SW 1271 (cell line): Measurements from ENCODE around the gene STATH.
"Not testable (repeated sequence)": the region's sequence is repeated elsewhere in the genome, so short reads cannot be mapped to it uniquely, and the experiment has no call there.

Experiments
- DNase-seq, 2 experiments: peaks; one replicate each; lab custom pipeline; 2025; lab: John Stamatoyannopoulos, UW

The STATH gene, protein sequence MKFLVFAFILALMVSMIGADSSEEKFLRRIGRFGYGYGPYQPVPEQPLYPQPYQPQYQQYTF

DNA sequence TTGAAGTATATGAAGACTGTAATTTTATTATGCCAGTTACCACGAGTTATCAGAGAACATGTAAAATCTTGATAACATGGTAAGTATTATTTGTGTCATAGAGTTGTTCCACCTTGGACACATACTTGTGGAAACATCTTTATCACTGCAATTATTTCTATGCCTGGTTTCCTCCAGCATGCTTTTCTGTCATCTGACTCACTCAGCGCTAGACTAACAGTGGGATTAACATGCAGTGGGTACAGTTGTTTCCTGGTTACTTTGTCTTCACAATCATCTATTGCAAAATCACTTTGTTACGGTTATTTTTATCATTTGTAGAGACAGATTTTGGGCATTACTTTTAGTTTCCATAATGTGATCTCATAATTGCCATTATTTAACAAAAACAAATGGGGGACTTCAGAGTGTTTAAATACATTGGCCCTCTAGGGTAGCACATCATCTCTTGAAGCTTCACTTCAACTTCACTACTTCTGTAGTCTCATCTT is at the start of gene STATH:
STATH (plus strand) TSS at position 441 of the 491 bp plus-strand sequence. CDS start 2,472 bp downstream, outside the sequence.
- DNase-seq = no peak

DNA sequence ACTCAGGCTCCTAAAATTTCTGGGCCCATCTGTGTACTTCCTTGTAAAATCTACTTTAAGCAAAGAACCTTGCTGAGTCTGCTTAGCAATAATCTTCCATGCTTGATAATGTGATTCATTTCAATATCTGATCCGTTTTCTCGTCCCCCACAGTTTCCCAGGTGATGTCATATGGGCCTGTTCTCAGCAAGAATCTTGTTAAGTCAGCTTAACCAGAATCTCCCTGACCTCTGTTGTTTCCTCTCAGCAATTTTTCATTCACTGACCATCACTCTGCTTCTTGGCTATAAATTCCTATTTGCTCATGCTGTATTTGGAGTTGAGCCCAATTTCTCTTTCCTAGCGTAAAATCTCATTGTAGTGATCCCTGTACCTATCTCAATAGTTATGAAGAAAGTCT is 44.2 kb upstream of the STATH start:
- no peak for DNase-seq

DNA sequence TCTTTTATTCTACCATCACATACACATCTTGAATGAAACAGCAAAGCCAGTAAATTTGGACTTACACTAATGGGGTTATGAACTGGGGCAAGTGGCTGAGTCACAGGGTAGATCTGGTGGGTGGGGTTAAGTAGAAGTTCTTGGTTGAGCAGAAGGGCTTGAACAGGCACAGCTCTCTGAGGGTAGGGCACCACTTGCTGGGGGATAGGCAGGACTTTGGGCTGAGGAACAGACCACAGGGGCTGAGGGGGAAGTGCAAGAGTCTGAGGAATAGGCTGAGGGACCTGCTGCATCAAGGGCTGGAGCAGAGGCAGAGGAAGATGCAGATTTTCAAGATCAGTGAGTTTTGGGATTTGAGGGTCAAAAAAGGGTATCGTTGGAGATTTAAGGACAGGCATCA is 38.6 kb upstream of the STATH start:
- DNase-seq = no peak

DNA sequence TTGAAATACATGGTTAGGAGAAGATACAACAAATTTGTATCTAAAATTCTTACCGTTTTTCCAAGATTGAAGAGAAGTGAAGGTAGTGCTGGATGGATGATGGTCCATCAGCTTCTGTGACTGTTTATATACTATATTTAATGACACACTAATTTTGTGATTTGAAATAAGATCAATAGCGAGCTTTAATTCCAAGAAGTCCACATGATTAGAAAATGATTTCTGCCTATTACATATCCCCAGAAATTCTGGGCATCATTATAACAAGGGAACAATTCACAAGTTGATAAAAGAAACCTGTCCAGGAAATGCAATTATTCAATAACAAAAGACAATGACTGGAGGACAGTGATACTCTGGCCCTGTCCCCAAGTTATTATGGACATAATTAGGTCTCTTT is 30.1 kb upstream of the STATH start, which contains the start of gene CSN2:
CSN2 (minus strand) TSS at position 101 of the 400 bp plus-strand sequence. CDS start 4,733 bp downstream, outside the sequence.
- DNase-seq = no peak

DNA sequence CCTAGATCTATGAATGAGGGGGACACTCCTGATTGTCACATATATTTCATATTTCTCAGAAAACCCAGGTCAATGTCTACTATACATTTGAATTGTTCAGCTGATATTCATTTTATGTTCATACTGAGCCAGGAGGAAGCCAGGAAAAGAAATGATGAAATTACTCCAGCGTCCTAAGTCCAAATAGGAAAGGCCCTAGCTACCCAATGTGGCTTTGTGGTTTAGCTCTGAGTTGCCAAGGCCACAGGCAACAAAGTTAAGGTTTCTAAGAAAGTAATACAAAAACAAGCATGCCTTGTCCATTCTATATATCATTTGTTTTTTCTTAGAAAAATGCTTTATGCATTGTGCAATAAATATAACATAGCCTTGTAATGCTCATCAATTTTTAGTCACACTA is 25.7 kb upstream of the STATH start:
- no peak for DNase-seq

DNA sequence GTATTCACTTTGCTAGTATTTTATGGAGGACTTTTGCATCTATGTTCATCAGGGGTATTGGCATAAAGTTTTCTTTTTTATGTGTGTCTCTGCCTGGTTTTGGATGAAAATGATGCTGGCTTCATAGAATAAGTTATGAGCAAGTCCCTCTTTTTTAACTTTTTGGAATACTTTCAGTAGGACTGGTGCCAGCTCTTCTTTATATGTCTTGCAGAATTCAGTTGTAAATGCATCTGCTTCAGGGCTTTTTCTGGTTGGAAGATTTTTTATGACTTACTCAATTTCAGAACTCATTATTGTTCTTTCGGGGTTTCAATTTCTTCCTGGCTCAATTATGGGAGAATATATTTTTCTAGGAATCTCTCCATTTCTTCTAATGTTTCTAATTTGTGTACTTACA is 21.1 kb upstream of the STATH start:
- no peak for DNase-seq

DNA sequence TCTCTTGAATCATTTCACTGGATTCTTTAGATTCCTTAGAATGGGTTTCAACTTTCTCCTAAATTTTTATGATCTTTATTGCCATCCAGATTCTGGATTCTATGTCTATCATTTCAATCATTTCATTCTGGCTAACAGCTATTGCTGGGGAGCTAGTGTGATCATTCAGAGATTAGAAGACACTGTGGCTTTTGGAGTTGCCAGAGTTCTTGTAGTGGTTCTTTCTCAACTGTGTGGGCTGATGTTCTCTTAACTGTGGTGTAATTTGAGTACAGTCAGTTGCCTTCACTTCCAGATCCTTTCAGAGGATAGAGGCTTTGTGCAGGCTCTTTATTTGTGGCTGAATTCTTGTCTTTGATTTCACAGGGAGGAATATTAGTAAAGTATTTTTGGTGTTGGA is 18.2 kb upstream of the STATH start:
- DNase-seq = no peak

DNA sequence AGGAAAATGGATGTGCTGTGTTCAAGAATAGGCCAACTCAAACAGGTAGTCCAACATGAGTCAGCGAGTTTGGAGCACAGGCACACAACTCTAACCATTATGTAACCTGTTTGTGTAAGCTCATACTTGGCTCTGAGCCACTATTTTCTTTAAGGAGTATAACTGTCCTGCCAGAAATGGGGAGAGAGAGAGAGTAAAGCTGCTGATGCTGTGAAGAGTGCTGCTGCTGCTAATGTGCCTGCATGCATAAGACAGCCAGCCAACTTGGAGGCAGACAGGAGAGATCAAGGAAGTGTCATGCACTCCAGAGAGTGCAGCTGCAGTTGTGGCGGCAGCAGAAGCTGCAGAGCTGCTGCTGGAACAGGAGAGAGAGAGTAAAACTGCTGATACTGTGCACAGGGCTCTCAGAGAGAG is 11.7 kb upstream of the STATH start:
- no peak for DNase-seq

DNA sequence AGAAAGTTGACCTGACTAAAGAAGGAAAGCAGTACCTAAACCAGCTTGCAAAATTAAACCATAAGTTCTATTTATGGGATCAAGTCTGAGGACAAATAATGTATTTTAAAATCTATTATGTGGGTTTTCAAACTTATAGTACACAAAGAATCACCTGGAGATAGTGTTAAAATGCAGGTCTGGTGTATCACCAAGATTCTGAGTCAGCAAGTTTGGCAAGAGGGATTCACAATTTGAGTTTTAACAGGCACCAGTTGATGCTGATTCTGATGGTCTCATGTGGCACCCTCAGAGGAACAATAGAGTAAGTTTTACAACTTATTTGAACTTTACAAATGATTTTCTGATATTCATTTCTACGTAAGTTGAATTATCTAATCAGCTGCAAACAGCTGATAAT is 9.1 kb upstream of the STATH start:
- no peak for DNase-seq

DNA sequence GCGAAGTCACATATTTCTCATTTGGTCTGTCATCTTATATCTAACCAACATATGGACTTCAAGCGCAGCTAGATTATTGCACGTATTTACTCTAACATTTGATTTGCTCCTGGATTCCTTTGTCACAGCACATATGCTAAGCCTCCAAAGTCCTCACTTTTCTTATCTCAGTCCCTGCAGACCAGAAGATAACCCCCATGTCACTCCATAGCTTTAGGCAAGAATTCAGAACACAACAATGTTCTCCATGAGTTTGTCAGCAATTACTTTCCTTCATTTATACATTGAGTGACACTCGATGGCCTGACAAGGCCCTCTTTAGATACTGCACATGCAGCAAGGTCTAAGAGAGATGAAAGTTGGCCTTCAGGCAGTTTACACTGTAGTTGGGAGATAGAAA is 4.8 kb upstream of the STATH start:
- no peak for DNase-seq

DNA sequence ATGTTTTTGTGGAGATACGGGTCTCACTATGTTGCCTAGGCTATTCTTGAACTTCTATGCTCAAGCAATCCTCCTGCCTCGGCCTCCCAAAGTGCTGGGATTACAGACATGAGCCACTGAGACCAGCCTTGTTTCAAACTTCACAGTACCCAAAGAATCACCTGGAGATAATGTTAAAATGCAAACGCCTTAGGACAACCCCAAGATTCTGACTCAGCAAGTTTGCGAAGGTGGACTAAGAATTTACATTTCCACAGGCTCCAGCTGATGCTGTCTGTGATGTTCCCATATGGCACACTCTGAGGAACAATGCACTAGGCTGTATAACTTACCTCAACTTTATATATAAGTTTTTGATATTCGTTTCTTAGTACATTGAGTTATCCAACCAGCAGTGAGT is 984 bp upstream of the STATH start:
- no peak for DNase-seq

DNA sequence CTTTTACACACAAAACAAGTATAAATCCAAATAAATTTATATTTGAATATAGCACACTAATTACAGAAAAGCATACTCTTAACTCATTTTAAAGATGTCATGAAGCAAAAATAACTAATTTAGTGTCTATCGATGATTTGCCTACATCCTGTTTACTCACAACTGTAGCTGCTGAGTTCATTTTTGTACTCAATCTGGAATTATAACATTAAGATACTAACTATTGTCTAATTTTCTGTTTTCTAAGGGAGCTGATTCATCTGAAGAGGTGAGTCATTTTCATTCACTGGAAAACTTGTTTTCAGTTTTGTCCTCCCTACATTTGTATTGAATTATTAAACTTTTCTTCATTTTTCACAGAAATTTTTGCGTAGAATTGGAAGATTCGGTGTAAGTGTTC is 3.7 kb downstream of the STATH start:
- DNase-seq = no peak

DNA sequence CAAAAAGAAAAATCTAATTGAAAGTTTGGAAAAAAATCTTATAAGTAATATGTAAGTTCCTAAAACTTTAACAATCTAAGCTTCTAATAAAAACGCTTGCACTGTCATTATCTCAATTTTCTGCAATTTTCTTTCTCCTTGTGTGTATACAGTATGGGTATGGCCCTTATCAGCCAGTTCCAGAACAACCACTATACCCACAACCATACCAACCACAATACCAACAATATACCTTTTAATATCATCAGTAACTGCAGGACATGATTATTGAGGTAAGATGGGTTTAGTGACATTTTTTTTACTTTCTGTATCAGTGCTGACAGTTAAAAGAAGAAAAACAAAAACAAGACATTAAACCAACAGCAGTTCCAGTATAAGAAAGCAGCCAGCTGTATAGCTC is 4.9 kb downstream of the STATH start:
- DNase-seq = no peak

DNA sequence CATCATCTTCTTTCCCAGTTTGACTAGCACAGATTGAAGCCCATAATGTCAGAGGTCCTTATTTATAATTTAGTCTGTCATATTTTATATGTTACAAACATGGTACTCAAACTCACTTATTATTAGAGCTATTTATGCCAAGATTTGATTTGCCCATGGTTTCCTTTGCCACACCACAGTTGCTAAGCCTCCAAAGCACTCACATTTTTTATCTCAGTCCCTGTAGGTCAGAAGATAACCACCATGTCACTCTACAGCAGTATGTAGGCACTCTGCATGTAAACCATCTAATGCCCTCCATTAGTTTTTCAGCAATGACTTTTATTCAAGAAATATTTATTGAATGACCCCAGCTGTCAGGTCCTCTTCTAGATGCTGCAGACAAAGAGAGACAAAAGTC is 6.7 kb downstream of the STATH start:
- DNase-seq = no peak

DNA sequence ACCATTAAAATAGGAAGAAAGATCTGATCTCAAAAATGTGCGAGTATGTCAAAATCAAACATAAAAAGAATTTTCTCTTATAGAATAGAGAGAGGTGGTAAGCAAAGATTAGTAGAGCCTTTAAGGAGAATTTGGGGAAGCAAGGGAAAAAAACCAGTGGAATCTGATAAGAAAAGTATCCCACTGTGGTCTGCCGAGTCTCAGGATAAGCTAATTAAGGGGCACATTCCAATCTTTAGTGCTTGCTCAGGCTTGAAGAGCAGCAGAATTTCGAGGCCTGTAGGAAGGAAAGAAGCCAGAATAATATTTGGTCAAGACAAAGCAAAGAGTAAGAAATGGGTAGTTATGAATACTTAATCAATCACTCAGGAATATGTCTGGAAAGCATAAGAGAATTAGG is 13.0 kb downstream of the STATH start:
- no peak for DNase-seq

DNA sequence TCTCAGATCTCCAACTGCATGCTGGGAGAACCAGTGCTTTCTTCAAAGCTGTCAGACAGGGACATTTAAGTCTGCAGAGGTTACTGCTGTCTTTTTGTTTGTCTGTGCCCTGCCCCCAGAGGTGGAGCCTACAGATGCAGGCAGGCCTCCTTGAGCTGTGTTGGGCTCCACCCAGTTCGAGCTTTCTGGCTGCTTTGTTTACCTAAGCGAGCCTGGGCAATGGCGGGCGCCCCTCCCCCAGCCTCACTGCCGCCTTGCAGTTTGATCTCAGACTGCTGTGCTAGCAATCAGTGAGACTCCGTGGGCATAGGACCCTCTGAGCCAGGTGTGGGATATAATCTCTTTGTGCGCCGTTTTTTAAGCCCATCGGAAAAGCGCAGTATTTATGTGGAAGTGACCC is 23.2 kb downstream of the STATH start:
- not testable (repeated sequence) for DNase-seq

DNA sequence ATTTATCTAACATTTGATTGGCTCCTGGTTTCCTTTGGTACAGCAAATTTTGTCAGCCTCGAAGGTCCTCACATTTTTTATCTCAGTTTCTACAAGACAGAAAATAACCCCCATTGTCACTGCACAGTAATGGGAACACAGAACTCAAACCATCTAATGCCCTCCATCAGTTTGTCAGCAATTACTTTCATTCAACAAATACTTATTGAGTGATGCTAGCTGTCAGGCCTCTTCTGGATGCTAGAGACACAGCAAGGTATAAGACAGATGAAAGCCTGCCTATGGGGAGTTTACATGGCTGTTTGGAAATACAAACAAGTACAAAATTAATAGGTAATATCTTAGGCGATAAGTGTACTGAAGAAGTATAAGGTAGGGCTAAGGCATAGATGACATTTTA is 27.5 kb downstream of the STATH start:
- no peak for DNase-seq

DNA sequence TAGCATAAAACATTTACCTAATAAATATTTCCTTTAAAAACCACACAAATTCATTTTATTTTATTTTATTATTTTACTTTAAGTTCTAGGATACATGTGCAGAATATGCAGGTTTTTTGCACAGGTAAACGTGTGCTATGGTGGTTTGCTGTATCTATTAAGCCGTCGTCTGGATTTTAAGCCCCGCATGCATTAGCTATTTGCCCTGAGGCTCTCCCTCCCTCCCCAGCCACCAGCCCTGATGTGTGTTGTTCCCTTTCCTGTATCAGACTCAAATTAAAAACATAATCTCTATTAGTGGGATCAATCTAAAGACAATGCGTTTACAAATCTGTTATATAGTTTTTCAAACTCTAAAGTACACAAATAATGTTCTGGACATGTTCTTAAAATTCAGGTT is 31.2 kb downstream of the STATH start:
- no peak for DNase-seq

DNA sequence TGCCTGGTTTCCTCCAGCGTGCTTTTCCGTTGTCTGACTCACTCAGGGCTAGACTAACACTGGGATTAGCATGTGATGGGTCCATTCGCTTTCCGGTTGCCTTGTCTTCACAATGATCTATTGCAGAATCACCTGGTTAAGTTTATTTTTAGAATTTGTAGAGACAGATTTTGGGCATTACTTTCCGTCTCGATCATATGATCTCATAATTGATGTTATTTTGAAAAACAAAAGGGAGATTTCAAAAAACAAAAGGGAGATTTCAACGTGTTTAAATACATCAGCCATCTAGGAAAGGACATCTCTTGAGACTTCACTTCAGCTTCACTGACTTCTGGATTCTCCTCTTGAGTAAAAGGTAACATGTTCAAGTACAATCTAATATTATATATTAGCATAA is 32.4 kb downstream of the STATH start, which contains the start of gene HTN3:
HTN3 (plus strand) TSS at position 301 of the 400 bp plus-strand sequence. CDS start 2,282 bp downstream, outside the sequence.
- not testable (repeated sequence) for DNase-seq

DNA sequence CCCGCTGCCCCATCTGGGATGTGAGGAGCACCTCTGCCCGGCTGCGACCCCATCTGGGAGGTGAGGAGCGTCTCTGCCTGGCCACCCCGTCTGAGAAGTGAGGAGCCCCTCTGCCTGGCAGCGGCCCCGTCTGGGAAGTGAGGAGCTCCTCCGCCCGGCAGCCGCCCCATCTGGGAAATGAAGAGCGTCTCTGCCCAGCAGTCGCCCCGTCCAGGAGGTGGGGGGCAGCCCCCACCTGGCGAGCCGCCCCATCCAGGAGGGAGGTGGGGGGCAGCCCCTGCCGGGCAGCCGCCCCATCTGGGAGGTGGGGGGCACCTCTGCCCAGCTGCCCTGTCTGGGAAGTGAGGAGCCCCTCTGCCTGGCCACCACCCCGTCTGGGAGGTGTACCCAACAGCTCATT is 41.8 kb downstream of the STATH start:
- DNase-seq = not testable (repeated sequence)

DNA sequence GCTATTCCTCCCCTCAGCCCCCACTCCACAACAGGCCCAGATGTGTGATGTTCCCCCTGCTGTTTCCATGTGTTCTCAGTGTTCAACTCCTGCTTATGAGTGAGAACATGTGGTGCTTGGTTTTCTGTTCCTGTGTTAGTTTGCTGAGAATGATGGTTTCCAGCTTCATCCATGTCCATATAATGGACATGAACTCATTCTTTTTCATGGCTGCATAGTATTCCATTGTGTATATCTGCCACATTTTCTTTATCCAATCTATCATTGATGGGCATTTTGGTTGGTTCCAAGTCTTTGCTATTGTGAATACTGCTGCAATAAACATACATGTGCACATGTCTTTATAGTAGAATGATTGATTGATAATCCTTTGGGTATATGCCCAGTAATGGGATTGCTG is 44.2 kb downstream of the STATH start:
- DNase-seq = not testable (repeated sequence)

DNA sequence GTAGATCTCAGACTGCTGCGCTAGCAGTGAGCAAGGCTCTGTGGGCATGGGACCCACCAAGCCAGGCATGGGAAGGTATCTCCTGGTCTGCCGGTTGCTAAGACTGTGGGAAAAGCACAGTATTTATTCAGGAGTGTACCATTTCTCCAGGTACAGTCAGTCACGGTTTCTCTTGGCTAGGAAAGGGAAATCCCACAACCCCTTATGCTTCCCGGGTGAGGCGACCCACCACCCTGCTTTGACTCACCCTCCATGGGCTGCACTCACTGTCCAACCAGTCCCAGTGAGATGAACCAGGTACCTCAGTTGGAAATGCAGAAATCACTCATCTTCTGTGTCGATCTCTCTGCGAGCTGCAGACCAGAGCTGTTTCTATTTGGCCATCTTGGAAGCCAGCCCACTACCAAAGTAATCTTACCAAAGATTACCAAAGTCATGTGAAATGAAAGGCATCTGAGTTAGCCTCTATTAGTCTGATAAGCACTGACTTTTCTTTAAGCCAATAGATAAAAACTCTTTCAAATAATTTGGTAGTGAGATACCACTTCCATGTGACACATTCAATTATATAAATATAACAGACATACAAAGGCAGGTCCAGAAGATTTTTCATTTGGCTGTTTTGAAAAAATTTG is 46.0 kb downstream of the STATH start:
- no peak for DNase-seq

DNA sequence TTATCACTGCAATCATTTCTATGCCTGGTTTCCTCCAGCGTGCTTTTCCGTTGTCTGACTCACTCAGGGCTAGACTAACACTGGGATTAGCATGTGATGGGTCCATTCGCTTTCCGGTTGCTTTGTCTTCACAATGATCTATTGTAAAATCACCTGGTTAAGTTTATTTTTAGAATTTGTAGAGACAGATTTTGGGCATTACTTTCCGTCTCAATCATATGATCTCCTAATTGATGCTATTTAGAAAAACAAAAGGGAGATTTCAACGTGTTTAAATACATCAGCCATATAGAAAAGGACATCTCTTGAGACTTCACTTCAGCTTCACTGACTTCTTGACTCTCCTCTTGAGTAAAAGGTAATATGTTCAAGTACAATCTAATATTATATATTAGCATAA is 54.4 kb downstream of the STATH start, which contains the start of gene HTN1:
HTN1 (plus strand) TSS at position 301 of the 400 bp plus-strand sequence. CDS start 2,639 bp downstream, outside the sequence.
- not testable (repeated sequence) for DNase-seq
